Ramos (cell line): Measurements from ENCODE around the gene BBS5.
"Not testable (repeated sequence)": the region's sequence is repeated elsewhere in the genome, so short reads cannot be mapped to it uniquely, and the experiment has no call there.

Experiments
- in situ Hi-C: fragments of 300-500 bp; cut with MboI; formaldehyde crosslinking; loops from one replicate; pipeline ENCODE4 v1.14.3; 2022; ENCODE audit warnings: low sequenced_read_pairs; ENCODE audit not compliant: unreplicated experiment

The BBS5 gene

GRCh38 chr2:169479257-169480078 lies at the start of gene BBS5:
Gene BBS5 (plus strand): TSS chr2:169479494. CDS start chr2:169479554, 60 bp downstream.
- in situ Hi-C loops = no loop called here

DNA sequence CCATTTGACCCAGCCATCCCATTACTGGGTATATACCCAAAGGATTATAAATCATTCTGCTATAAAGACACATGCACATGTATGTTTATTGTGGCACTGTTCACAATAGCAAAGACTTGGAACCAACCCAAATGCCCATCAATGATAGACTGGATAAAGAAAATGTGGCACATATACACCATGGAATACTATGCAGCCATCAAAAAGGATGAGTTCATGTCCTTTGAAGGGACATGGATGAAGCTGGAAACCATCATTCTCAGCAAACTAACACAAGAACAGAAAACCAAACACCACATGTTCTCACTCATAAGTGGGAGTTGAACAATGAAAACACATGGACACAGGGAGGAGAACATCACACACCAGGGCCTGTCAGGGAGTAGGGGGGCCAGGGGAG lies 47.5 kb upstream of the BBS5 start:
- in situ Hi-C loops = not testable (repeated sequence)

DNA sequence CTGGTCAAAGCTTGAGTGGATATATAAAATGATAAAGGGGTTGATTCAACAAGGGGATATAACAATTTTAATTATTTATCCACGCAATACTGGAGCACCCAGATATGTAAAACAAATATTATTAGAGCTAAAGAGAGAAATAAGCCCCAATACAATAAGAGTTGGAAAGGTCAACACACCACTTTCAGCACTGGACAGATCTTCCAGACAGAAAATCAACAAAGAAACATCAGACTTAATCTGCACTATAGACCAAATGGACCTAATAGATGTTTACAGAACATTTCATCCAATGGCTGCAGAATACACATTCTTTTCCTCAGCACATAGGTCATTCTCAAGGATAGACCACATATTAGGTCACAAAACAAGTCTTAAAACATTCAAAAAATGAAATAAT lies 45.1 kb upstream of the BBS5 start:
- in situ Hi-C loops = not testable (repeated sequence)

DNA sequence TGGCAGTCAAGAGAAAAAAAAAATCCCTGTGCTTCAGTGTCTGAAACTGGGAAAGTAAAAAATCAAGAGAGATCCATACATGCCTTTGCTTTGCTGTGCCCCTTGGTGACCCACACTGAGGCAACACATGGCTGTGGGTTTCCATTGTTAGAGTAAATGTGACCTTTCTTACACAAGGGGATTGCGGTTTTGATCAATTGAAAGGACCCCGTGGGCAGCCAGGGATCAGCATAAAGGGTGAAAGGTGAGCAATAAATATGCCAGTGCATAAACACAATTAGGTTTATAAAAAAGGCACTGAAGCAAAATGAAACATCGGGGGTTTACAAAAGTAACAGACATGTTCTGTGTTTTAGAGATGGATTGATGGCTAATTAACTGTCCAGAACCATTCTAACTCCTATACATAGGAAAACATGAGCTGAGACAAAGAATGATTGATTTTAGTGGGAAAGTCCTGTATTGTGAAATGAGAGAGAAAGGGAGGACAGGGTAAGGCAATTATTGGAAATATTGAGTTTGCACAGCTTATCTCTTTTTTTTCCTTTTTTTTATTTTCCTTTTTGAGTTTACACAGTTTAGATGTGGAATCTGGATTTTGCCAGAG lies 40.7 kb upstream of the BBS5 start:
- in situ Hi-C loops = no loop called here

GRCh38 chr2:169439900-169440299 lies 39.4 kb upstream of the BBS5 start:
- in situ Hi-C loops = no loop called here

- in situ Hi-C loops = no loop called here
These were observed 32.8 kb upstream of the BBS5 start for GRCh38 chr2:169446452-169446851.

- in situ Hi-C loops = no loop called here
These were observed 31.0 kb upstream of the BBS5 start for GRCh38 chr2:169448316-169448715.

GRCh38 chr2:169448865-169449264 lies 30.4 kb upstream of the BBS5 start:
- in situ Hi-C loops = no loop called here

DNA sequence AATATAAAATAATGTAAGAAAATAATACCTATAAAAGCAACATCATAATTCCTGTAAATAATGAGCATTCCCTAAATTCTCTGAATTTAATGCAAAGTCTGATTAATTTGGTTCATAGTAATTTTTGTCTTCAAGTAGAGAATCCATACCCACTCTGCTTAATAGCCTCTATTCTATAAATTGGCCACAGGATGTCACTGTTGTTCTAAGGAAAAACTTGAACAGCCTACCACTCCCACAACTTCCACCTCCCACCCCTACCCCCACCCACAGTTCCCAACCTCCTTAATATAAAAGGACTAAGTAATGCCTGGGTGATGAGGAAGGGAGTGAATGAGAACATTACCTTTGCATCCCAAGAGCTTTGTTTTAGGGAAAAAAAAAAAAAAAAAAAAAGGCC lies 27.2 kb upstream of the BBS5 start:
- in situ Hi-C loops = no loop called here

DNA sequence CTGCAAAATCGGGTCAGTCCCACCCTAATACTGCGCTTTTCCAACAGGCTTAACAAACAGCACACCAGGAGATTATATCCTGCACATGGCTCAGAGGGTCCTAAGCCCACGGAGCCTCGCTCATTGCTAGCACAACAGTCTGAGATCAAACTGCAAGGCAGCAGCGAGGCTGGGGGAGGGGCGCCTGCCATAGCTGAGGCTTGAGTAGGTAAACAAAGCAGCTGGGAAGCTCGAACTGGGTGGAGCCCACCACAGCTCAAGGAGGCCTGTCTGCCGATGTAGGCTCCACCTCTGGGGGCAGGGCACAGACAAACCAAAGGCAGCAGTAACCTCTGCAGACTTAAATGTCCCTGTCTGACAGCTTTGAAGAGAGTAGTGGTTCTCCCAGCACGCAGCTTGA lies 26.2 kb upstream of the BBS5 start:
- in situ Hi-C loops = not testable (repeated sequence)

GRCh38 chr2:169461143-169461542 lies 18.2 kb upstream of the BBS5 start:
- in situ Hi-C loops = no loop called here

DNA sequence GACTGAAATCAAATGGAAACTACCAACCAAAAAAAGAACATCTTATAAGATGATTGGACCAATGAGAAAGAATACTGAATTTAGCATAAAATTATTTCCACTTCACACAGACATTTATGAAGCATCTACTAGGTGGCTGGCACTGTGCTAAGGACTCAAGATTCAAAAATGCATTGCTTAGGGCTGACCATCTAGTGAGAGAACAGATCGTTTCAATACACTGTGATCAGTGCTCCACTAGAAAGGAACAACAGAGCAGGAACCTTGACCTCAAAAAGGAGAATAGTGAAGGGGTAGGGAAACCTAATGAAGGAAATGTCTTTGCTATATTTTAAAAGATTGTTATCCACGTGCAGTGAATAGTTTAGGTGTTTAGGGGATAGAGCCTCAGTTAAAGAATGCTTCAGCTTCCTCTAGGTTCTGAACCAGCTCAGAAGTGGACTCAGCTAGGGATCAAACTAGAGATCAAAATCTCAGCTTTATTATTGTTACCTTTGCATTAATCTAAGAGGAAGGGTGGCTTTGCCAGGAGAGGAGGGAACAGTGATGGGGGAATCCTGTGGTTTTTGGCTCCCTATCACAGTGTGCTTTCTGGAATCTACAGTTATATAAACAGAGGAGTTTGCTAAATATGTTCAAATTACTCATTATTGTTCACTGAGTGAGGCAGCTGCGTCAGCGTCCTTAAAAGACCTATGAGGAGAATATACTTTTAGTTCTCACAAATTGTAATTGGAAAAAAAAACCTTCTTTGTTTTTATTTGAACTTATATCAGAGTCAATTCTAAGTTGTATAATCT lies 16.2 kb upstream of the BBS5 start:
- in situ Hi-C loops = no loop called here

DNA sequence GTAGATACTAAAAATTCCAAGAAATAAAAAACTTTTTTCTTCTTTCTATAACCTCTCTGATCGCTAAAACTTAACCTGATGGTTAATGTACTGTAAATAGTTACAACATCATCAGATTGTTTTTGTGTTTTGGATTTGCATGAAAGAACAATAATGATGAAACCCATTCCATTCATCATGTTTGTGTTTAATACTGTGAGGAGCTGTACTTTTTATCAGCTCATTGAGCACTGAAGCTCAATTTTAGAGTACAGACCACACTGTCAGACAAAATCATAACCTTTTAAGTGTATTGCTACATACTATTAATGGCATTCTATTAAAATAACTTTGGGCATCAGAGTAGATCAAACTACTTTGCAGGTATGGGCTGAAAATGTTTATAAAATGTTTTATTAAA lies 14.8 kb upstream of the BBS5 start:
- in situ Hi-C loops = no loop called here

DNA sequence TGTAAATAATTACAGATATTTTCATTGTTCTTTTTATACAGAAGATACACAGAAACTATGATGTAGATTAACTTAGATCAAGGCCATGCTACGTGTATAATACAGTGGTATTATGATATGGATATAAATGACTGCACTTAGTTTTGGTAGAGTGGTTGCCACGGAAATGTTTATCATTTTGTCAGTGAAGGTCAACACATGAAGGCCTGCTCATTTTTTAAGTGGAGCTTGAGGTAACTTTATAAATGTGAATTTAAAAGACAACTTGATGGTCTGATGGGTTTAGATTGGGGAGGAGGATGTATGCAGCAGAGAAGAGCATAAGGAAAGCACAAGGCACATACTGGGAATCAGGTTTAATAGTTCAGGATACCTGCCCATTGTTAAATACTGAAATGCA lies 14.4 kb upstream of the BBS5 start:
- in situ Hi-C loops = no loop called here

GRCh38 chr2:169468841-169469240 lies 10.5 kb upstream of the BBS5 start:
- in situ Hi-C loops = no loop called here

DNA sequence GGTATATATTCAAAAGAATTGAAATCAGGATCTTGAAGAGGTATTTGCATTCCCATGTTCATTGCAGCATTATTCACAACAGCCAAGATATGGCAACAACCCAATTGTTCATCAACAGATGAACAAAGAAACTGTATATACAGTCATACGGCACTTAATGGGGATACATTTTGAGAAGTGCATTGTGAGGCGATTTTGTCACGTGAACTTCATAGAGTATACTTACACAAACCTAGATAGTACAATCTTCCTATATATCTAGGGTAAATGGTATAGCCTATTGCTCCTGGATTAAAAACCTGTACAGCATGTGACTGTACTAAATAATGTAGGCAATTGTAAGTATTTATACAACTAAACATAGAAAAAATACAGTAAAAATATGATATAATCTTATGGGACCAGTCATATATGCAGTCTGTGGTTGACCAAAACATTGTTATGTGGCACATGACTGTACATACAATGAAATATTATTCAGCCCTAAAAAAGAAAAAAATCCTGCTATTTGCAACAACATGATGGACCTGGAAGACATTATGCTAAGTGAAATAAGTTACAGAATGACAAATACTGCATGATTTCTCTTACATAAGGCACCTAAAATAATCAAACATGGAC lies 9.2 kb upstream of the BBS5 start:
- in situ Hi-C loops = no loop called here

- in situ Hi-C loops = no loop called here
These were observed 7.0 kb upstream of the BBS5 start for GRCh38 chr2:169472249-169472648.

- in situ Hi-C loops = no loop called here
These were observed 2.8 kb upstream of the BBS5 start for GRCh38 chr2:169476459-169476858.

GRCh38 chr2:169478339-169478738 lies 955 bp upstream of the BBS5 start:
- in situ Hi-C loops = no loop called here

DNA sequence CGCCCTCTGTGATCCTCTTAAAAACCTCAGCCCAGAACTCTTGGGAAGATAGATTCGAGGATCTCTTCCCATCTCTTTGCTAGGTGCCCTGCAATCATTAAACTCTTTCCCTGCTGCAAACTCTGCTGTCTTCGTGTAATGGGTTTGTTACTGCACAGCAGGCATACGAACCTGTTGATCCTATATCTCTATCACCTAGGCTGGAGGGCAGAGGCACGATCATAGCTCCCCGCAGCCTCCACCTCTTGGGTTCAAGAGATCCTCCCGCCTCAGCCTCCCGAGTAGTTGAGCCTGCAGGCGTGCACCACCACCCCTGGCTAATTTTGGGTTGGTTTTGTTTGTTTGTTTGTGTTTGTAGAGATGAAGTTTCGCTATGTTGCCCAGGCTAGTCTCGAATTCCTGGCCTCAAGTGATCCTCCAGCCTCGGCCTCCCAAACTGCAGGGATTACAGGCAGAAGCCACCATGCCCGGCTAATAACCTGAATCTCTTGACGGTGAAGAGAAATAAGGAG lies 493 bp upstream of the BBS5 start:
- in situ Hi-C loops = no loop called here

DNA sequence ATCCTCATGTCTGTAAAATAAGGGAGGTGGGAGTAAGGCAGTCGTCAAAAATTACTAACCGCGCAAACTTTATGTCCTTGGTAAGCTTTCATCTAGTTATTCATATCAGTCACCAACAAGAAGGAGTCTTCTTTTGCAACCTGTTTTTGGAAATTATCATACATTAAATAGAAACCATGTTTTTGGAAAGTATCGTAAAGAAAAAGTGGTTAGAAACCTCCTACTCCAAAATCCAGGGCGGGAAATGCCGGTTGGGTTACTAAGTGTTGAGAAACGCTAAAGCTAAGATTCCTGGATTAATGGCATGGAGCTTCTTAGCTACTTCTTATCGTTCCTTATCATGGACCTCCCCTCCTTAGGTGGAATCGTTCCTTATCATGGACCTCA lies 778 bp downstream of the BBS5 start:
- in situ Hi-C loops = no loop called here
